Measurements from ENCODE around the gene ARID1B.
A peak's percentile ranks its signal among the peaks of the same experiment; 100 is the strongest.
"Not testable (repeated sequence)": the region's sequence is repeated elsewhere in the genome, so short reads cannot be mapped to it uniquely, and the experiment has no call there.

ARID1B gene

GRCh38 chr6:156940221-156940620 lies 163.0 kb downstream of the ARID1B start:
- DNase-seq (ENCODE audit: low spot score), result no peak

- DNase-seq (ENCODE audit: low spot score), result no peak
Measured at GRCh38 chr6:156942266-156942665, 165.1 kb downstream of the ARID1B start.

DNA sequence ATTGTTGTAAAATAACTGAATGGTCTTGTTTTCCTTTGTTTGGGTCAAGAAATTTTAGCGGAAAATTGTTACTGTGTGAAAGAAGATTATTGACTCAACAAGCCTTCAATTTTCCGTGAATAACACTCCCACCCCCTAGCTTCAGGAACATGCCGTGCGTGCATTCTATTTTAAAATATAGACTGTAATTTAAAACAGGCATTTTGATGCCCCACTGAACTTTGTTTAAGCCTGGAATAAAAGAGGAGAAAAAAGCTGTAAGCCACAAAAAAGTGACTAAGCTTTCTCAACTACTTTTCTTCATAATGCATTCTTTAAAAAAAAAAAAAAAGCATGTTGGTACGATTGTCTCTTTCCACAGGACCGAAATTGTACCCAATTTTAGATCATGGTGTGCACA lies 166.0 kb downstream of the ARID1B start:
- DNase-seq (ENCODE audit: low spot score), result no peak

DNA sequence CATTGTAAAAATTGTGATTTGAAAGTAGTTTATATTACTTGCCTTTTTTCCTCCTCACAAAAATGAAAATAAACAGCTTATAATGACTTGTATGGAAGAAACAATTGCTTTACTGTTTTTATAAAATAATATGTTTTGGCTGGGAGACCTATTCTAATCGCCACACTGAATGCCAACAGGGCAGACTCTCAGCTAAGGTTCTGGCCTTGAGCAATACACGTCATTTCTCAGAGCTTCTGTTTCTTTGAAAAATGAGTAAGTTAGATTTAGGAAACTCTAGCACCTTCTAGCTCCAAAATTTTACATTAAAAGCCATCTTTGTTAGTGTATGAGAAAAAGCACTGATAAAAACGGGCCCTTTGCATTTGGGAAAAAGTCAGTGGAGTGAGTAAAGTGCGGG lies 166.6 kb downstream of the ARID1B start:
- DNase-seq (ENCODE audit: low spot score), result no peak

DNA sequence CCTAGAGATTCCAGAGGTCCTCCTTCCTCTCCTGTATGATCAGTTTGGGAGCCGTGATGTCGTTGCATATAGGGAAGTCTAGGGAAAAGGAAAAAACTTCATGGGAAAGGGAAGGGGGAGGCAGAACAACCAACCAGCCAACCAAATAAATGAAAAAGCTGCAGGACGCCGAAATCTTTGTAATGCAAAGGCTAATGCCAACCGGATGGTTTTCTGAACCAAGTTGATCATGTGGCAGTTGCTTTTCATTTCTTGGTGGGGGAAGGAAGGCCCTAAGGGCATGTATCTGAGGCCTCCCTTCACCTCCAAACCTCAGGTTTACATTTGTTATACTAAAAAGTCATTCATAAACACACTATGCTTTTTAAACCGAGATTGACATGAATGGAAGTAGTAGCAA lies 167.2 kb downstream of the ARID1B start:
- no peak for DNase-seq (ENCODE audit: low spot score)

GRCh38 chr6:156945789-156946172 lies 168.6 kb downstream of the ARID1B start:
- DNase-seq (ENCODE audit: low spot score), result not testable (repeated sequence)

- no peak for DNase-seq (ENCODE audit: low spot score)
Measured at GRCh38 chr6:156946370-156946936, 169.3 kb downstream of the ARID1B start.

- DNase-seq (ENCODE audit: low spot score), result no peak
Measured at GRCh38 chr6:156948277-156948676, 171.1 kb downstream of the ARID1B start.

GRCh38 chr6:156948807-156949206 lies 171.6 kb downstream of the ARID1B start:
- no peak for DNase-seq (ENCODE audit: low spot score)

DNA sequence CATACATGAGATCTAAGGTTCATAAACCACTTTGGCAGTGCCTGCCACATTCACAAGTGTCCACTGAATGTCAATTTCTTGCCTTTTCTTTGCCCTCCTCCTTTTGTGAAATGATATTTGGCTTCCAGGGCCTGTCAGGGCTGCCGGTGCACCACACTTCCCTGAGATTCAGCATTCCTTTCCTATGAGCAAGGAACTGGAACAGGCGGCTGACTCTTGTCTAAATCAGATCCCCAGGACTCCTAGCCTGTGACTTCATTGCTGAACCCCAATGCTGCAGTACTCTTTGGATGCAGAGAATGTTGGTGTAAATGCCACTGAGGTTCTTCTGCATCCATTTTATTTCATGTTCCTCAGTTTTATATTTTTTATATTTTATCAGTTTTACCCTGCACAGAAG lies 172.2 kb downstream of the ARID1B start:
- DNase-seq (ENCODE audit: low spot score), result no peak

DNA sequence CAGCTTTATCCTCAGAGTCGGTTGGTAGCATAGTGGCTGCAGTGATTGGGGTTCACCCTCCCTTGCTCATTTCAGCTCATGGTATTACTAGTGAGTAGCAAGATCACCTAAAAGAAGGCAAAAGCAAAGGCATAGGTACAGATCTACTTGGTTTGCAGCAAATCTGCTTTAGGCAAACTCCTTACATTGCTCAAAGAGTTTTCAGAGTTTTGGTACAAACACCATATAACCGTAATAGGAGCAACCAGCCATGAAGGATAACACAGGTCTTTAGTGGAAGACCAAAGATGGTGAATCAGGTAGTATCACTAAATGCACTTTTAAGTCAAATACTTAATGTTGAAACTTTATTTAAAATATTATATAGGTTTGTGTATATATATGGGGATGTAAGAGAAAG lies 172.9 kb downstream of the ARID1B start:
- DNase-seq (ENCODE audit: low spot score), result no peak

- no peak for DNase-seq (ENCODE audit: low spot score)
Measured at GRCh38 chr6:156950531-156950930, 173.4 kb downstream of the ARID1B start.

- no peak for DNase-seq (ENCODE audit: low spot score)
Measured at GRCh38 chr6:156952401-156952800, 175.2 kb downstream of the ARID1B start.

GRCh38 chr6:156953127-156953478 lies 175.9 kb downstream of the ARID1B start:
- no peak for DNase-seq (ENCODE audit: low spot score)

- peak; percentile 18 for DNase-seq (ENCODE audit: low spot score)
Measured at GRCh38 chr6:156953479-156954146, 176.4 kb downstream of the ARID1B start.

- DNase-seq (ENCODE audit: low spot score), result no peak
Measured at GRCh38 chr6:156954191-156954590, 177.0 kb downstream of the ARID1B start.

- DNase-seq (ENCODE audit: low spot score), result no peak
Measured at GRCh38 chr6:156954816-156955215, 177.6 kb downstream of the ARID1B start.

DNA sequence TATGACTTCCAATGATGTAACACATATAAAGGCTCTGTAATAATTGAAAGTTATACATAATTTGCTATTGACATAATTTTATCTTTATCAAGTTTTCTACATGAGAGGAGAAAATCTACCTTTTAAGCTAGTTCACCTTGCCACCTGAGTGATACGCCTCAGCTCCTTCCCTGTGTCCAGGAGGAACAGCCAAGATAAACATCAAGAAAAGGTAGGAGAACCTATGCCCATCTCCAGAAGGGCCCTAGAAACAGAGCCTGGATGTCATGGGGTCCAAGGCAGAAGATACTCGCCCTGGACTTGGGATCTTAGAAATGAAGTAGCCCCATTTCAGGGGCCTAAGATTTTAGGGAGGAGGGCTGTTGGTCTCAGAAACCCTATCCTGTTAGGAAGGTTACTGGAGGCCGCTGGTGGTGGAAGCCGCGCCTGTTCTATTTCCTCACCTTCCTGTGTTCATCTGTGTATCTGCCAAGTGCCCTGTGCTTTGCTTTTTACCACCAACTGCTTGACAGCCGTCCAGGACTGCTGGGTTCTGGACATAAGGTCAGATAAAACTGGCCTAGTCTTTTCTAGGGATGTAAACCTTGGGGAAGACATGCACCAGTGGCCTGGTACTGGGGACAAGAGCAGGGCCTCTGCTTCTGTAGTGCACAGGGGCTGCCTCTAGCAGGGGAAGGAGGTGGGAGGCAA lies 178.5 kb downstream of the ARID1B start:
- no peak for DNase-seq (ENCODE audit: low spot score)

DNA sequence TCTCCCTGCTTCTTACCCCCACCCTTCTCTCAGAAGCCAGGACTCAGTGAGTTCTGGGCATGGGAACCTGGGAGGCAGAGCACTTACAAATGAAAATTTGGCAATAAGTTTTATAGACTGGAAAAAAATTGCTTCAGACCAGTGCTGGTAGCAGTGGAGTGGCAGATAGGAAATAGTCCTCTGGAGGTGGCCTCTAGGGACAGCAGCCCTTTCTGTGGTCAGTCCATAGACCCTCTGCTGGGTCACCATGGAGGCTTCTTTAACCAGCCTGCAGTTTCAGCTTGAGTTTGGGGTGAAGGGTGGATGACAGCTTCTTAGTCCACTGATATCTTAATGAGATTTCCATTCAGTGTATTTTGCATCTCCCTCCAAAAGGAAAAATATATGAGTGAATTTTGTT lies 179.1 kb downstream of the ARID1B start:
- no peak for DNase-seq (ENCODE audit: low spot score)

DNA sequence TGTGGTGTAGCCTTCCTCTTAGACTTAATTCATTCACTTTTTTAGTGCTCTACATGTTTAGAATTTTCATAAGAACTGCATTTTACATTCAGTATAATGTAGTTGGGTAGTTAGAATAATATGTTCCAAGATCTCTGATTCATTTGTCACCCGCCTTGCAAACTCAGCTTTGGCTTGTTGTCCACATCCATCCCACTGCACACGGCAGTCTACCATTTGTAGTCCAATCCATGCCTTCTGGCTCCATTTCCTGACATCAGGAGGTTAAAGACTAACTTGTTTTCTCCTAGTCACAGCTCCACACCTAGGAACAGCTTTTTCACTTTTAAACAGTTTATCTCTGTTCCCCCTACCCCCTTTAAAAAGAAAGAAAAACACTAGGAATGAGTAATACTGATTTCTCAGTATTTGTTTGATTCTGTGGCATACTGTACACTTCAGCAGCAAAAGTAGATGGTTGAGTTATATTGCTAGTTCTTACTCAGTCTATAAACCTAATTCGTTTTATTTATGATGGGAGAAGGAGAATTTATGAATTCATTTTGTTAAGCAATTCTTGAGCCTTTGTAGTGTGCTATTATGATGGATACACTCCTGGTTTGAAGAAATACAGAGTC lies 180.9 kb downstream of the ARID1B start:
- DNase-seq (ENCODE audit: low spot score), result peak; percentile 66

- DNase-seq (ENCODE audit: low spot score), result peak; percentile 17
Measured at GRCh38 chr6:156960525-156960924, 183.3 kb downstream of the ARID1B start.

GRCh38 chr6:156961282-156961892 lies 184.2 kb downstream of the ARID1B start:
- DNase-seq (ENCODE audit: low spot score), result no peak
